H1 (cell line): Measurements from ENCODE around the gene NDUFB6. TPM values are rescaled to one million over a fixed set of nuclear protein-coding genes. Genes with fewer than 3 reads are reported as not detected.

ENCODE experiments used
- ASH2L ChIP-seq: fragments of 200-600, 300-600 bp; sonication (generic); IDR thresholded peaks from one replicate; pipeline ENCODE4 v1.7.1; 2017; ENCODE audit warnings: low read length
- KDM1A ChIP-seq: fragments of 200-600, 300-600 bp; sonication (generic); IDR thresholded peaks from 2 replicates; pipeline ENCODE4 v1.7.1; 2016; ENCODE audit warnings: mild to moderate bottlenecking, low read length, borderline replicate concordance
- POLR2A ChIP-seq, 2 experiments: IDR thresholded peaks; 1 replicate in 1 of 2; 2 replicates in 1 of 2; pipeline ENCODE4 v1.6.1; 2011; ENCODE audit warnings: low read depth in 2 of 2, low read length in 2 of 2, mild to moderate bottlenecking in 2 of 2; ENCODE audit errors: control extremely low read depth in 1 of 2
- polyA plus RNA-seq, 7 experiments: library from polyadenylated mRNA; depleted of rRNA in 3 of 7; stranded (reverse) in 5 of 7; unstranded in 2 of 7; fragments of >200 nt in 5 of 7; fragments of 200-250 nt in 2 of 7; gene quantifications; 1 replicate in 5 of 7; 2 replicates in 1 of 7; 4 replicates in 1 of 7; pipeline versions ENCODE4 v1.2.1 to v1.2.3, GENCODE V29; 2011 to 2013; ENCODE audit warnings: missing spikeins in 2 of 7, mixed read lengths in 2 of 7
- total RNA-seq: library from RNA; stranded (reverse); fragmentation: NEBNext Ultra II Directional; extraction: Animal tissue kit (Norgen Biotek cat#: 25700); gene quantifications from 2 replicates; pipeline ENCODE4 v1.2.1, GENCODE V29; 2021
- TF ChIP-seq, protein P1 (sequence below): IDR thresholded peaks from 2 replicates; pipeline ENCODE4 v1.6.1; 2012; ENCODE audit warnings: inconsistent platforms
- TF ChIP-seq, protein P2 (sequence below), 3 experiments: IDR thresholded peaks; 1 replicate in 2 of 3; 2 replicates in 1 of 3; pipeline versions ENCODE4 v1.5.1 to v1.6.1; 2011; ENCODE audit warnings: low read length in 3 of 3, mild to moderate bottlenecking in 3 of 3, inconsistent platforms in 2 of 3, low read depth in 1 of 3, moderate library complexity in 1 of 3; ENCODE audit not compliant: insufficient read depth in 1 of 3; ENCODE audit errors: control extremely low read depth in 1 of 3

Gene NDUFB6
- total and polyA plus RNA-seq, 2 of the 8 experiments (the other 6 are each of a cell fraction or from before 2014, with no cell fraction given), result 55.8 to 61.4 TPM

DNA sequence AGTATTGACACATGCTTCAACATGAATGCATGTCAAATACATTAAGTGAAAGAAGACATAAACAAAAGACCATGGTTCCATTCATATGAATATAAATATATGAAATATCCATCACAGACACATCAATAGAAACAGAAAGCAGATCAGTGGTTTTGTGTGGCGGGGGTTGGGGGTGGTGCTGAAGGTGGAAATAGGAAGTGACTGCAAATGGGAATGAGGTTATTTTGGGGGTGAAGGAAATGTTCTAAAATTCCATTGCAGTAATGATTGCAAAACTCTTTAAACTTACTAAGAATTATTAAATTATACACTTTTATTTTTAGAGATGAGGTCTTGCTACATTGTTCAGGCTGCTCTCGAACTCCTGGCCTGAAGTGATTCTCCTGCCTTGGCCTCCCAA is 33.9 kb upstream of the NDUFB6 start (continued):
- TF ChIP-seq KDM1A (no peak), POLR2A (IDR thresholded peaks at IDR 0.05; ENCODE audit: control extremely low read depth in 1 of 2, low read depth in 2 of 2, low read length in 2 of 2) (no peak), ASH2L (no peak)
- TF ChIP-seq, protein P1, sequence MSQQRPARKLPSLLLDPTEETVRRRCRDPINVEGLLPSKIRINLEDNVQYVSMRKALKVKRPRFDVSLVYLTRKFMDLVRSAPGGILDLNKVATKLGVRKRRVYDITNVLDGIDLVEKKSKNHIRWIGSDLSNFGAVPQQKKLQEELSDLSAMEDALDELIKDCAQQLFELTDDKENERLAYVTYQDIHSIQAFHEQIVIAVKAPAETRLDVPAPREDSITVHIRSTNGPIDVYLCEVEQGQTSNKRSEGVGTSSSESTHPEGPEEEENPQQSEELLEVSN, result no peak
- TF ChIP-seq, protein P2, sequence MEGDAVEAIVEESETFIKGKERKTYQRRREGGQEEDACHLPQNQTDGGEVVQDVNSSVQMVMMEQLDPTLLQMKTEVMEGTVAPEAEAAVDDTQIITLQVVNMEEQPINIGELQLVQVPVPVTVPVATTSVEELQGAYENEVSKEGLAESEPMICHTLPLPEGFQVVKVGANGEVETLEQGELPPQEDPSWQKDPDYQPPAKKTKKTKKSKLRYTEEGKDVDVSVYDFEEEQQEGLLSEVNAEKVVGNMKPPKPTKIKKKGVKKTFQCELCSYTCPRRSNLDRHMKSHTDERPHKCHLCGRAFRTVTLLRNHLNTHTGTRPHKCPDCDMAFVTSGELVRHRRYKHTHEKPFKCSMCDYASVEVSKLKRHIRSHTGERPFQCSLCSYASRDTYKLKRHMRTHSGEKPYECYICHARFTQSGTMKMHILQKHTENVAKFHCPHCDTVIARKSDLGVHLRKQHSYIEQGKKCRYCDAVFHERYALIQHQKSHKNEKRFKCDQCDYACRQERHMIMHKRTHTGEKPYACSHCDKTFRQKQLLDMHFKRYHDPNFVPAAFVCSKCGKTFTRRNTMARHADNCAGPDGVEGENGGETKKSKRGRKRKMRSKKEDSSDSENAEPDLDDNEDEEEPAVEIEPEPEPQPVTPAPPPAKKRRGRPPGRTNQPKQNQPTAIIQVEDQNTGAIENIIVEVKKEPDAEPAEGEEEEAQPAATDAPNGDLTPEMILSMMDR (IDR thresholded peaks at IDR 0.05; ENCODE audit: control extremely low read depth in 1 of 3, insufficient read depth in 1 of 3, low read depth in 1 of 3, low read length in 3 of 3), result no peak
